OCI-LY1 (cell line): ENCODE results near the gene RAB11FIP4.

Experiments
- H2AFZ ChIP-seq: fragments of 200-600 bp; sonication (generic), shearing (Covaris generic); 2 replicates; pipeline ENCODE4 v1.6.0; 2014; ENCODE audit warnings: antibody characterized with exemption, mild to moderate bottlenecking, low read length
- H3F3A ChIP-seq: fragments of 200-600 bp; sonication (generic), shearing (Covaris generic); 2 replicates; pipeline ENCODE4 v1.6.0; 2014; ENCODE audit warnings: mild to moderate bottlenecking, antibody characterized with exemption, low read length, moderate library complexity; ENCODE audit not compliant: insufficient read depth
- H3K27ac ChIP-seq: fragments of 200-600 bp; sonication (generic); 2 replicates; pipeline ENCODE4 v1.5.1; 2014; ENCODE audit warnings: low read length, mixed run types, mild to moderate bottlenecking, low read depth; ENCODE audit not compliant: poor library complexity, severe bottlenecking
- H3K27me3 ChIP-seq: fragments of 200-600 bp; sonication (generic); 2 replicates; pipeline ENCODE4 v1.6.0; 2014; ENCODE audit warnings: antibody characterized with exemption, mild to moderate bottlenecking, low read length, moderate library complexity; ENCODE audit not compliant: insufficient read depth
- H3K36me3 ChIP-seq: fragments of 200-600 bp; sonication (generic); 2 replicates; pipeline ENCODE4 v1.6.1; 2014; ENCODE audit warnings: mild to moderate bottlenecking, antibody characterized with exemption, low read length, moderate library complexity, mixed read lengths; ENCODE audit not compliant: insufficient read depth
- H3K4me1 ChIP-seq: fragments of 200-600 bp; sonication (generic); 2 replicates; pipeline ENCODE4 v1.5.1; 2014; ENCODE audit warnings: mild to moderate bottlenecking, low read length, moderate library complexity; ENCODE audit not compliant: insufficient read depth, severe bottlenecking
- H3K4me2 ChIP-seq: fragments of 200-600 bp; sonication (generic), shearing (Covaris generic); 2 replicates; pipeline ENCODE4 v1.6.1; 2014; ENCODE audit warnings: low read length
- H3K4me3 ChIP-seq: fragments of 200-600 bp; sonication (generic); 2 replicates; pipeline ENCODE4 v1.5.1; 2014; ENCODE audit warnings: low read length, low read depth, mild to moderate bottlenecking, mixed read lengths; ENCODE audit not compliant: poor library complexity, severe bottlenecking
- H3K79me2 ChIP-seq: fragments of 200-600 bp; shearing (Covaris generic); 2 replicates; pipeline ENCODE4 v1.6.1; 2016; ENCODE audit warnings: mixed run types, low read length, mixed read lengths; ENCODE audit not compliant: insufficient read depth
- H3K9ac ChIP-seq: fragments of 200-600 bp; sonication (generic), shearing (Covaris generic); 2 replicates; pipeline ENCODE4 v1.6.1; 2014; ENCODE audit warnings: mild to moderate bottlenecking, low read length, mixed read lengths
- H3K9me2 ChIP-seq: fragments of 200-600 bp; sonication (generic), shearing (Covaris generic); 2 replicates; pipeline ENCODE4 v1.6.1; 2014; ENCODE audit warnings: low read depth, mild to moderate bottlenecking, low read length, mixed read lengths
- H3K9me3 ChIP-seq: fragments of 200-600 bp; shearing (Covaris generic); 2 replicates; pipeline ENCODE4 v1.6.1; 2014; ENCODE audit warnings: low read length, mixed read lengths
- H4K20me1 ChIP-seq: fragments of 200-600 bp; sonication (generic), shearing (Covaris generic); 2 replicates; pipeline ENCODE4 v1.6.0; 2016; ENCODE audit warnings: mild to moderate bottlenecking, low read length; ENCODE audit not compliant: insufficient read depth
- CTCF ChIP-seq: fragments of 200-600 bp; sonication (generic), shearing (Covaris generic); IDR thresholded peaks from 2 replicates; pipeline ENCODE4 v1.5.1; 2017; ENCODE audit warnings: mild to moderate bottlenecking, antibody characterized with exemption, low read length, moderate library complexity, mixed read lengths
- EZH2 ChIP-seq: fragments of 200-600 bp; sonication (generic), shearing (Covaris generic); IDR thresholded peaks from 2 replicates; pipeline ENCODE4 v1.8.0; 2017; ENCODE audit warnings: borderline replicate concordance, mixed run types, mild to moderate bottlenecking, antibody characterized with exemption, low read length, moderate library complexity, mixed read lengths

The RAB11FIP4 gene

DNA sequence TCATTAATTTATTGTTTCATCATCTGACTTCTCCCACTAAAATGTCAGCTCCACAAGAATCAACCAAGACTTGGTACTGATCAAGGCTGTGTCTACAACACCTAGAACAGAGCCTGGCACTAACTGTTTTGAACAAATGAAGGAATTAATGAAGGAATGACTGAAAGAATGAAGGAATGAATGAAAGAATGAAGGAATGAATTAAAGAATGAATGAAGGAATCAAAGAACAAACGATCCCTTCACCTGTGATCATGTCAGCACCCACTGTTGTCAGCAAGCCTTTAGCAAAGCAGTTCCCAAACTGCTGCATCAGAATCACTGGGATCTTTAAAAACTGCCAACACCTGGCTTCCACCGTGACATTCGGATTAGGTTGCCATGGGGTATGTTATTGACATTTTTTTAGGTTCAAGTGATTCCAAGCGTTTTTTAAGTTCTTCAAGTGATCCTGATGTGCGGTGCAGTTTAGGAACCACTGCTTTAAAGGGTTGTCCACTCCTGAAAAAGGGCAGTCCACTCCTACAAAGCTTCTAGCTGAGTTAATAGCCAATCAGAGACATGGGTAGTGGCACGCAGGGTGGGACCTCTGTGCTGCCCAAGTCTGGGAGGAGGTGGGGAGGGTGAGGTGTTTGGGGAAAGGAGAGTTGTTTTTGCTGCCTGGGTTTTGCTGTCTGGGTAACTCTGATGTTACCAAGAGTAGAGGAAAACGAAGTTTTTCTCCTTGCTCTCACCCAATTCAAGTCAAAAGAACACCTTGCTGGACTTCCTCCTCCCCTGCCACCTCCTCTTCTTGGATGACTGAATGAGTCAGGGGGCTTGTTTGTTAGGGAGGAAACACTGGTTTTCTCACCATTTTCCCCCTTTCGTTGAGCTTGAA, 89.7 kb downstream of the RAB11FIP4 start:
- no peak overlapping the region for H3K4me3 ChIP-seq
- no peaks in the 10 kb centered on the region for H3F3A ChIP-seq
- no peaks in the 10 kb centered on the region for H3K9me3 ChIP-seq
- H3K4me1 ChIP-seq: no peaks in the 10 kb centered on the region
- no peaks in the 10 kb centered on the region for H3K9me2 ChIP-seq
- no peaks in the 10 kb centered on the region for H4K20me1 ChIP-seq
- H3K27ac ChIP-seq: no peak overlapping the region
- no peaks in the 10 kb centered on the region for H3K79me2 ChIP-seq
- no peak overlapping the region for H3K4me2 ChIP-seq
- H2AFZ ChIP-seq: no peak overlapping the region
- H3K27me3 ChIP-seq: no peaks in the 10 kb centered on the region
- TF ChIP-seq CTCF (no peak), EZH2 (no peak)
- H3K9ac ChIP-seq: no peak overlapping the region
- no peaks in the 10 kb centered on the region for H3K36me3 ChIP-seq

DNA sequence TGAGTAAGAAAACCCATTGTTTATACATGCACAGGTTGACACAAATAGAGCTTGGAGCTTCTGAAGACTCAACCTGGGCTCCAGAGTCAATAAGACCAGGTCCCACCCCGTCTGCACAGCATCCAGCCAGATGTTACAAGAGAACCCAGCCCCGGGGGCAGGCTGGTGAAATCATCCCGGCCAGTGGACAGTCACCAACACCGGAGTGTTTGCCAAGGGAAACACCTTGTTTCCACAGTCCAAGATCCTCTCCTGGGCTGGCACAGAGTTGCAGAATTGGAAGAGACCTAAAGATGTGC, 90.3 kb downstream of the RAB11FIP4 start:
- Histone ChIP-seq H3F3A (no peaks in the 10 kb centered on the region), H3K79me2 (no peaks in the 10 kb centered on the region), H3K9me2 (no peaks in the 10 kb centered on the region), H3K4me3 (no peak overlapping the region), H3K4me2 (no peak overlapping the region), H3K9ac (no peak overlapping the region), H3K9me3 (no peaks in the 10 kb centered on the region), H2AFZ (no peak overlapping the region), H3K36me3 (no peaks in the 10 kb centered on the region), H3K4me1 (peaks cover 2% of the 10 kb centered on the region), H3K27ac (no peak overlapping the region), H4K20me1 (no peaks in the 10 kb centered on the region), H3K27me3 (no peaks in the 10 kb centered on the region)
- TF ChIP-seq EZH2 (no peak), CTCF (no peak)

GRCh38 chr17:31484821-31485220, 93.3 kb downstream of the RAB11FIP4 start:
- Histone ChIP-seq H3K79me2 (no peaks in the 10 kb centered on the region), H3K9ac (no peak overlapping the region), H3K4me2 (no peak overlapping the region), H3K27me3 (no peaks in the 10 kb centered on the region), H3K9me2 (no peaks in the 10 kb centered on the region), H2AFZ (no peak overlapping the region), H4K20me1 (no peaks in the 10 kb centered on the region), H3F3A (no peaks in the 10 kb centered on the region), H3K4me1 (peaks cover 25% of the 10 kb centered on the region), H3K36me3 (no peaks in the 10 kb centered on the region), H3K4me3 (no peak overlapping the region), H3K9me3 (no peaks in the 10 kb centered on the region), H3K27ac (no peak overlapping the region)
- TF ChIP-seq EZH2: no peak
- TF ChIP-seq CTCF: no peak
